Occipital lobe (tissue), 3 donors: ENCODE measurements around the gene THEMIS. TPM values are rescaled to one million over a fixed set of nuclear protein-coding genes. Genes with fewer than 3 reads are reported as not detected.
"Not testable (repeated sequence)": the region's sequence is repeated elsewhere in the genome, so short reads cannot be mapped to it uniquely, and the experiment has no call there.

Experiments used
- DNase-seq: peaks from one replicate; lab custom pipeline; 2025; lab: John Stamatoyannopoulos, UW
- small RNA-seq: library from RNA; depleted of rRNA; stranded (forward); fragments of <200 nt; gene quantifications from one replicate; pipeline ENCODE3, GENCODE V24; 2014
- total RNA-seq: library from RNA; depleted of rRNA; stranded (reverse); fragments of >200 nt; gene quantifications from one replicate; pipeline ENCODE4 v1.2.3, GENCODE V29; 2014

THEMIS gene
- total RNA-seq, 1 donor from 2014 or later = 0.62 TPM

DNA sequence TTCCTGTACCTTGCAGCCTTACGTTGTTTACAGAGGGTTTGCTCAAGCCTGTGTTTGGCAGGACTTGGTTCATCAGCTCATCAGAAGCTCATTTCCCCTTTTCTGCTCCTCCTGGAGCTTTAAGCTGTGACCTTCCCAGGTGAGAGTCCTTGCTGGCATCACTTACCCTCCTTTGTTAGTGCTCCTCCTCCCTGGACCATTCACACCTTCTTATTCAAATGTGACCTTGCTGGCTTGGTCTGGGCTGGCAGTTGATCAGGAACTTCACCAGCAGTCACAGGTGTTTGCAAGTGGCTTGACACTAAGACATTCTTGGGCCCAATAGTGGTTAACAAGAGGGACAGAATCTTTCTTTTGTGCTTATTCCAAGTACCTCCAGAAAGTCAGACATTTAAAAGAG, 175.0 kb downstream of the THEMIS start:
- no peak for DNase-seq

DNA sequence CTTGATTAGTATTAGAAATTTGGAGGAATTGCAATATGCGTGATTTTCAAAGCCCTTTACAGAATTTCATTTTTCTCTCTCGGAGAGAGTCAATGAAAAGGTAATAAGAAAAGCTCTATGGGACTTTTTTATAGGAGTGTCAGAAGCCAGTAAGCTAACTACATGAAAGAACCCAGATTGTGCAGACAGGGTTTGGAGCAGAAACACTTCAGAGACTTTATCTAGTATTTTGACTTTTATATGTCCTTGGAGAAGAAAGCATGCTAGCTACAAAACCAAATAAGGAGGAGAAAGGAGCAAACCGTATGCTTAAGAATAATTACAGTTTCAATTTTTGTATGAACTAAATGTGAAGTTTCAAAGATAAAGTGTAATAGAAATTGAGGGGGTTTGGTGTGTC, 182.2 kb downstream of the THEMIS start:
- DNase-seq = no peak

DNA sequence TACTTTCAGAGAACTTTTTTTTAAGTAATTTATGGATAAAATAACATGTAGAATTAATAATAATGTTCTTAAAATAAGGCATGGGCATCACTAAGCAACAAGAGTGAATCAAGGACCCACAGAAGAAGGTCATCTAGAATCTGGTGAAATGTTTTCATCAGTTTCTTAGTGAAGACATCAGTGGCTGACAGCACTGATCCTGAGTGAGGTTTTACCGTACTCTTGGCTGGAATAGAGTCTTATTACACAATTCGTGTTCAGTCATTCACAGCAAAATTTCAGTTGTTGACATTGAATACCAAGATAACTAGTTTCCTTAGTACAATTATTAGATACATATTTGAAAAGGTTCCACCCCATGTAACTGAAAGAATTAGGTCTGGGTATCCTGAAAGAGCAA, 183.5 kb downstream of the THEMIS start:
- DNase-seq = no peak

DNA sequence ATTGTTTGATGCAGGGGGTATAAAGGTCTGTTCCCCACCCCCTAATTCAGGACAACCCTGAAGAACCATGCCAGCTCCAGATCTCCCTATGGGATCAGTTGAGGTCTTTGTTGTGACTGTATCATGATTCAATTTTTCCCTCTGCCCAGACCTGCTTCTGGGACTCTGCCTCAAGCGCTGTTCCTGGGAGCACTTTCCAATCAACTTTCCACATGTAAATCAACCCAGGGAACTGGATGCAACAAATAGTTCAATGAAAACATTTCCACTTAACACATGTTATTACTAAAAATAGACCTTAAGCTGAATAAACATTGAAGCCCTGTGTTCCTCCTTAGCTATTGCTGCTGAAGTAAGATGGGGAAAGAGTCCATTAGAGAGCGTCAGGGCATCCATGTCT, 184.4 kb downstream of the THEMIS start:
- no peak for DNase-seq

DNA sequence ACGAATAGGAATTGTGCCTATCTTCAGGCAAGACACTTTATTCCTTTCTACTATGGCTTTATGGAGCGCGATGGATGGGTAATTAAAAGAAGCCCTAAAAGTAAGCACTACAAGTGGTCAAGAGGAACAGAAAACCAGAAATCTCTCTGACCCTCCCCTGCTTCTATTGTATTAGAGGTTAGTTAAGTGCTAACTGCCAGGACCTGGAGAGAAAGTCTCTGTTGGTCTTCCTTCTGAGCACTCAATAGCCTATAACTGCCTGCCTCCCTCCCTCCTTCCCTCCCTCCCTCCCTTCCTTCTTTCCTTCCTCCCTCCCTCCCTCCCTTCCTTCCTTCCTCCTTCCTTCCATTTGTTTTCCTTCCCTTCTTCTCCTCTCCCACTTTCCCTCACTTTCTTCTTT, 190.2 kb downstream of the THEMIS start:
- DNase-seq = no peak

DNA sequence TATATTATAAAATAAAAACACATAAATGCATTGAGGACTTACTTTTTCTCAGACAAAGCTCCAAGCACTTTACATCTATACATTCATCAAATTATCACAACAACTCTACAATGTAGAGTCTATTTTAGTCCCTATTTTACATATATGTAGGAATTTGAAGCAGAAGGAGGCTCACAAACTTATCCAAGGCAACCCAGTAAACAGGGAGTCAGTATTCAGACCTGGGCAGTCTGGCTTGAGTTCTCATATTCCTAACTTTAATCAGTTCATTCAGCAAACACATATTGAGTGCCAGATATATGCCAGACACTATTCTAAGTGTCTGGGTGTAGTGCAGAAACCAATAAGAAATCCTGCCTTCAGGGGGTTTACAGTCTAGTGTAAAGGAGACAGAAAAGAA, 194.6 kb downstream of the THEMIS start:
- no peak for DNase-seq

DNA sequence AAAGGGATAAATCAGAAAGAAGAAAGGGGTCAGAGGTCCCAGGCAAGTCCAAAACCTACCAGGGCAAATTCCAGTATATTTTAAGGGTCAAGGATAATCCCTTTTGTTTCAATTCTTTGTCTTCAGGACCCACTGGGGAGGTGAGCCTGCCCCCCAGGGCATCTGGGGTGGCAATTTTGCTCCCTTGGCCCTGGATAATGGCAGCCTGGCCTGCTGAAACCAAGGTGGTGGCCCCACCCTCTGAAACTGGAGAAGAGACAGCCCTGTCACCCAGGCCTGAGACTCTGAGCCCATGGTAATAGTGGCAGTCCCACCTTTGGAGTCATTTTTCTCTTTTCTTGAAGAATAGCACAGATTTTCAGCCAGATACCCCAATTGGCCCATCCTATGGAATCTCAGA, 205.8 kb downstream of the THEMIS start:
- DNase-seq = no peak

DNA sequence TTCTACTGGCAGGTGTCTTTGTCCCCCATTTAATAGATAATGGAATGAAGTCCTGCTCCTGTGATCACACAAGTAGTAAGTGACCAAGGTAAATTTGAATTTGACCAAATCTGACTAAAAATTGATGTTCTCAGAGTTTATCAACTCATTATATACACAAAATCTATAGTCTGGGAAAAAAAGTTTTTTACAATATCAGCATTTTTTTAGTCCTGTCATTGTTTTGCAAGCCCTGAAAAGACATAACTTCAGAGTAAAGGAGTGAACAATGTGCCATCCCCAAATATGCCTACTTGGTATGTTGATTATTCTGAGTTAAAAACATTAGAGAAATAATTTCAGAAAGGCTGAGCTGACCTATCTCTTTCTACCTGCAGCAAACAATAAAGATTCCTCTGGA, 209.7 kb downstream of the THEMIS start:
- DNase-seq = no peak

DNA sequence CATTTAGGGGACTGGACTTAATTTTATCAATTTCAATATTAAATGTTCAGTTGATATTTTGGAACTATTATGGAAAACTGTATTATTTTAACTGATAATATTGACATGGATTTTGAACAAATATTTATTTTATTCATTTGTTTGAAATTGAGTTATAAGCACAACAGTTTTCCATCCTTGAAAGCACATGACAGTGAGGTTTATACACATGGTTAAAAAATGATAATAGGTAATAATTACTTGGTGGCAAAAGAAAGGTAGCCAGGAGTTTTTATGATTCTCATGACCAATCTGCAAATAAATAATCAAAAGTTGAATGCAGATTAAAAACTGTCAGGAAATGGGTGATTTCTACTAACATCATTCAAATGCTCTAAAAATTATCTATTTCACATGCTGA, 210.3 kb downstream of the THEMIS start:
- DNase-seq = no peak

DNA sequence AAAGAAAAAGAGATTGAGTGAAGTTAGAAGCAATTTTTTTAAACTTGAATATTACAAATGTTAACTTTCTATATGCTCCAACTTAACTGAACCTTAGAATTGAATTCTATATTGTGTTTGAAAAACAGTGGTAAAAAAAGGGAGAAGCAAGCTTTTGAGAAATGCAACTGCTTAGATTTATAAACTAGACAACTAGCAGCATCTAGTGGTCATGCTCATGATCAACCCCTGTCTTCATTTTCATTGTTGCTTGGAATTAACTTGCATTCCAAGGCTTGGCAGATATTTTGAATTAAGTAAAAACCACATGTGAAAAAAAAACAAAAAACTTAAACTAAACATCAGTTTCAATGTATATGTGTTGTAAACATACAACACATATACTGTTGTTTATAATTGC, 210.8 kb downstream of the THEMIS start:
- DNase-seq = no peak

DNA sequence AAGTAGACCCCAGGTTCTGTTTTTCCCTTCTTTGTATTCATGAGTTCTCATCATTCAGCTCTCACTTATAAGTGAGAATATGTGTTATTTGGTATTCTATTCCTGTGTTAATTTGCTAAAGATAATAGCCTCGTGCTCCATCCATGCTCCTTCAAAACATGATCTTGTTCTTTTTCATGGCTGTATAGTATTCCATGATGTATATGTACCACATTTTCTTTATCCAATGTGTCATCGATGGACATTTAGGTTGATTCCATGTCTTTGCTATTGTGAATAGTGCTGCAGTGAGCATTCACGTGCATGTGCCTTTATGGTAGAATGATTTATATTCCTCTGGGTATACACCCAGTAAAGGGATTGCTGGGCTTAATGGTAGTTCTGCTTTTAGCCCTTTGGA, 213.4 kb downstream of the THEMIS start:
- DNase-seq = not testable (repeated sequence)

DNA sequence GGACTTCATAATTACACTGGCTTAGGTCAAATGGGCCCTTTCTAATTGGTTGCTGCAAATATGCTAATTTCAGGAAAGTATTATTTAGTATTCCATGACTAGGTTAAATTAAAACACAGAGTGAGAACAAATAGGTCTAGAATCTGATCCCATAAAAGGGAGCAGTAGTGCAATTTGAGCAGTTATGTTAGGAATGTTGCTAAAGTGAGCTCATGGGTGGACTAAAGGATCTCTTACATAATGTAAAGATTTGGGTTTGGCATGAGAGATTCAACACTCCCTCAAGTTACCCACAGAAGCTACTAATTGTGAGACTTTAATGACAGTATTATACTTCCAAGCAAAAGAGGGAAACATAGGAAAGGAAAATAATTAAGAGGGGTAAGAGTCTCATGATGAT, 214.8 kb downstream of the THEMIS start:
- no peak for DNase-seq

DNA sequence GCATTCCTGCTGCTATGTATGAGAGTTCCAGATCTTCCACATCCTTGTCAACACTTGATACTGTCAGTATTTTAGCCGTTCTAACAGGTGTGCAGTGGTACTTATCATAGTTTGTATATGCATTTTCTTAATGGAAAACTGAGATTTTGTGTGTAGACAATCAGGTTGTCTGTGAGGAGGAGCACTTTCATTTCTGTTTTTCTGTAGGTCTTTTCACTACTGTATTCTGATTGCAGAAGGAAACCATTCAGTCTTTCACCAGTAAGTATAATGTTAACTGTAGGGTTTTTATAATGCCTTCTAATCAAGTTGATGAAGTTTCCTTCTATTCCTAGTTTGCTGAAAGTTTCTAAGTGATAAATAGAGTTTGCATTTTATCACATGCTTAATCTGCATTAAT, 216.4 kb downstream of the THEMIS start:
- no peak for DNase-seq

Small RNA genes lying within 50 kb of the gene (small RNA-seq; reads per million reads assigned to genes)
- gene MRPS17P5 = not detected
